Stimulated activated CD4-positive, alpha-beta T cell treated with anti-CD3 and anti-CD28 coated beads, Interleukin-2, amount 100 ng/mL, for 48 hours (primary cell): Measurements from ENCODE around the gene GDPD5.

Source experiments
- DNase-seq, 2 donors: peaks; one replicate each; pipeline ENCODE4 v3.0.0-alpha.2; 2020

Gene GDPD5

GRCh38 chr11:75388386-75389275 lies 137.1 kb downstream of the GDPD5 start:
- DNase-seq, result peak; percentile 59

DNA sequence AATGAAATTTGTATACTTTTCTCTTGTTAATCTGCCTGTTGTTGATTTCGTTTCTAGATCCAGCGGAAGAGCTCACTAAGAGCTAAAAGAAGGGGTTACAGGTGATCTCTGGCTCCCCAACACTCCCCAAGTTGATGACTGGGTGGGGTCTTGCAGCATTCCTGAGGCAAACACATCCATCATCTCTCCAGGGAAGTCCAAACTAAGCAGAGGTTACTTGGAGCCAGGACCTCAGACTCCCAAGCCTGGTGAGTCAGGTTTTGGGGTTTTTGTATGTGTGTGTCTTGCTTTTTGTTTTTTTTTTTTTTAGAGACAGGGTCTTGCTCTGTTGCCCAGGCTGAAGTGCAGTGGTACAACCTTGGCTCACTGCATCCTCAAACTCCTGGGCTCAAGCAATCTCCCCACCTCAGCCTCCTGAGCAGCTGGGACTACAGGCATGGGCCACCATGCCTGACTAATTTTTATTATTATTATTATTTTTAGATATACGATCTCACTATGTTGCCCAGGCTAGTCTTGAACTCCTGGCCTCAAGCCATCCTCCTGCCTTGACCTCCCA lies 137.9 kb downstream of the GDPD5 start:
- no peak for DNase-seq

GRCh38 chr11:75386942-75387630 lies 138.7 kb downstream of the GDPD5 start:
- DNase-seq, result no peak
